HG02938 (cell line): Measurements from ENCODE around the gene VASH1.

Experiments used
- ATAC-seq: cut with Tn5 transposase; IDR thresholded peaks from one replicate; pipeline ENCODE4 v1.9.1; 2021; ENCODE audit warnings: mild to moderate bottlenecking, moderate library complexity; ENCODE audit not compliant: unreplicated experiment

VASH1 gene

DNA sequence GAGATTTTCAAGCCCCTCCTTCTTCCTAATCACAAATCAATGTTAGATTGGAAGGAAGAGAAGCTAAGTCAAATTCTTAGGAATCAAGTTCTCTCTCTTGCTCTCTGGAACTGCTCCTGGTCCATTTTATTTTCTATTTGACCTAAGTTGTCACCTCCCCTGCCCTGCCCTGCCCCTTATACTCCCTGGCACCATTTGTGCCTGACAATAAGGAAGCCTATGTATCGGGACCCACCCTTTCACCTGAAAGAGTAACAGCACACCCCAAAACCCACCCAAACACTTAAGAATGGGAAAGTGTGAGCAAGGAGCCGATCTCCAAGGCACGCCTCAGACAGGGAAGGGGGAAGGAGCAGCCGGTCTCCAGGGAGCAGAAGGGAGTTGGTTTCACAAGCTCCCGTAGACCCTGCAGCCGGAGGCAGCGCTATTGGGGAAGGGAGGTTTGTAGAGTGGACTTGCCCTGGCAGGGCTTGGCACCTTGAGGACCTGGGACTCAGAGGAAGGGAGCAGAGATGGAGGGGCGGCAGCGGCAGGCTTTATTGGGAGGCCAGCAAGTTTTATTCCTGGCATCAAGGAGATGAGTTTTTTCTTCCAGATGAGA is 66.5 kb downstream of the VASH1 start:
- ATAC-seq = no peak

DNA sequence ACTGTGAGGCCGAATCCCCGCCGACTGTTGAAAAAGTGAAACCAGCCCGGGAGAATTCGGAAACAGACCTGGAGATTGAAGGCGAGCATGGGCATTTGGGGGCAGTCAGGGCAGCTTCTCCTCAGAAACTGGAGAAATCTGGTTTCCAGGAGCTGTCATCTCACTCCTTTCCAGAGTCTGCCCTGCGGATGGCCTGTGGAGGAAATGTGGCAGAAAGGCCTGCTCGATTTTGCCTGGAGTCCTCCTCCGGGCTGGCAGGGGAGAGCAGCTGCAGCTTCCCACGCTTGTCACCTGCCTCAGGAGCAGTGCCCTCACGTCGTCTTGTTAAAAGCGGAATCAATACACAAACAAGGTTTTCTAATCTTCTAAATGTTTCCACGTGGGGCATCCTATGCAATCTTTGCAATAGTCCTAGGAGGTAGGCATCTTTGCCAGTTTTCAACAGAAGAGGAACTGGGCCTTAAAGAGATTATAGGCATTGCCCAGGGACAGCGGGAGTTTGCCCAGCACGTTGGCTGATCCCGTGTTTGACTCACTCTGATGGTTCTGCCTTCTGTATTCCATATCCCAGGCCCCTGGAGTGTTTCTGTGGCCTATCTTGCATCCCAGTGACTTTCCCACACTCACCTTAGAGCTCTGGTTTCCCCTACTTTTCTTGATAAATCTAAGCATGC is 67.2 kb downstream of the VASH1 start:
- no peak for ATAC-seq

DNA sequence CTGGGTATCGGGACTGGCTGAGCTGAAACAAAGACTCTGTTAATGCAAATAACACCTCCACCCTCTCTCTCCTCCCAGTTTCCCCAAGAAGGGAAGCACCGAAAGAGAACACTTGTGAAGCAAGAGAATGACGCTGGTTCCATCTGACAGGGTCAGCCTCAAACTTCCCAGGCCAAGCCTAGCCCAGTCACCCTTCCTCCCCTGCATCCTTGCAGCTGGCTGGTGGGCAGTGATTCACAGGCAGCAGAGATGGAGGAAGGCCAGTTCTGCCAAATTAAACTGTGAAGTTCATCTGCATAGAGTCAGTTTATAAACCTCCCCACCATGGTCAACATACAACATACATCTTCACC is 67.7 kb downstream of the VASH1 start:
- ATAC-seq = no peak

DNA sequence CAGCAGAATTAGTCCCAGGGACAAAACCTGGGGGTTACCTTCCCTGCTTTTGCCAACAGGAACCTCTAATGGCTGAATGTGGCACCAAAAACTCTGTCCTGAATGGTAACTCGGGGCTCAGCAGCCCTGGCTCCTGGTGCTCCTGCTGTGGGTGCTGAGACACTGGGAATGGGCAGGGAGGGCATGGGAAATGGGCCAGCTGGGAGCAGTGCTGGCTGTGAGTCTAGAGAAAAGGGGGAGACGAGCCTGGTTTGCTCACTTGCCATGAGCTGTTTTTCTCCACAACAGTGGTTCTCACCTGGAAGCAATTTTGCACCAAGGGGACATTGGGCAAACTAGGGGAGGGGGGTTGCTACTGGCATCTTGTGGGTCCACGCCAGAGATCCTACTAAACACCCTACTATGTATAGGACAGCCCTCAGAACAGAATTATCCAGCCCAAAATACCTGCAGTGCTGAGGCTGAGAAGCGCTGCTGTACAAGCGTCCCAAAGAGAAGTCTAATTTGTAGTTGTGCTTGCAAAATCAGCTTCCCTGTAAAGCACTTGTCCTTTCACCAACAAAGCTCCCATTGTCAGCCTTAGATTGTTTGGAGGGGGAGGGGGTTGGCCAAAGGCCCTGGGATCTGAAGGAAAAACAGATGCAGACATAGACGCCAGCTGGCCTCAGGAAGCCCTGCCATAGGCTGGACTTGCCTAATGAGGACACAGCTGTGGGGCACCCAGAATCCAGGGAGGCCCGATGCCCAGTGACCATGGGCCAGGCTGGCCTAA is 68.6 kb downstream of the VASH1 start:
- ATAC-seq = no peak

DNA sequence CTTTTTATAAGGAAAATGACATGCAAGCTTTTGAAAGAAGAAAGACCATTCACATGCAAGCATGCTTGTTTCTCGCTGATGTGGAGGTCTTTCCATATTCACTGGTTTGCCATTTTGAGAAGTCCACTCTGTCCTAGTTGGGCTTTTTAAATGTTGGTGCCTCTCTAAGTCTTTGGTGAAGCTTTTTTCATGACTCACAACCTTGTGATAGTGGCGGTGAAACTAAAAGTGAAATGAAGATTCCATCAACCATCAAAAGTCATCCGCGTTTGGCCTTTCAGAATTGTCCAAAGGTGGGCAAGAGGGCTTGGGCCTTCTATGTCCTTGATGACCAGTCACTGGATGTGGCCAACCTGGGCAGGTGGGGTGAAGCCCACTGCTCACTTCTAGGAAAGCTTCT is 69.3 kb downstream of the VASH1 start:
- no peak for ATAC-seq

DNA sequence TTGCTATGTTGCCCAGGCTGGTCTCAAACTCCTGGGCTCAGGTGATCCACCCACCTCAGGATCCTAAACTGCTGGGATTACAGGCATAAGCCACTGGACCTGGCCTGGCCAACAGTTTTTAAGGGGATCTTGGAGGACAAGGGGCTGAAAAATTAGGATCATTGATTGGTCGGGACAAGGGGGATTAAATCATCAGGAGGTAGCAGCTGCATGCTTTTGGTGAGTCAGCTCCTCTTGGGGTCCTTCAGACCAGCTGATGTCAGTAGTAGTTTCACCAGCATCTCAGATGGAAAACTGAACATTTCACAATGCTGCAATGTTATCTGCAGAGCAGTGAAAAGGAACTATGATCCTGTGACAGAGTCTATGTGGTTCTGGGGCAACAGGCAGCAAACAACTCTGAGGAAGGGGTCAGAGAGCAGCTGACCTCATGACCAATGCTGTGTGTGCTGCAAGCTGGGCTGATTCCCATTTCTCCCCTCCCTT is 71.3 kb downstream of the VASH1 start:
- ATAC-seq = no peak
